Spleen (tissue), 7 donors: ENCODE data around the gene LARP4B.

Experiments
- CTCF ChIP-seq, 11 experiments: fragments of 200-600 bp in 7 of 11; fragments of 450-650 bp in 4 of 11; sonication (generic) in 4 of 11; IDR thresholded peaks in 8 of 11; conservative IDR thresholded peaks in 3 of 11; 1 replicate in 7 of 11; 2 replicates in 4 of 11; pipeline versions ENCODE4 v1.4.0 to v1.8.0; 2016 to 2021; ENCODE audit warnings: antibody characterized with exemption in 11 of 11, inconsistent platforms in 4 of 11, mild to moderate bottlenecking in 1 of 11
- POLR2A ChIP-seq, 3 donors: fragments of 450-650 bp; IDR thresholded peaks; one replicate each; pipeline ENCODE4 v1.5.1; 2017; ENCODE audit warnings: antibody characterized with exemption in 3 of 3, mild to moderate bottlenecking in 1 of 3
- POLR2AphosphoS5 ChIP-seq, 3 donors: sonication (generic); formaldehyde crosslinking; IDR thresholded peaks; one replicate each; pipeline ENCODE4 v1.5.1; 2017; ENCODE audit warnings: antibody characterized with exemption in 3 of 3
- donor health status: DM: no; HTN: no; CAD: no; lungs with moderate emphysema.
- donor health status: DM: no; HTN: no; CAD: no.
- donor health status: DM: no; HTN: no; CAD: no.

- no peak for TF ChIP-seq POLR2A (IDR thresholded peaks at IDR 0.05)
- no peak for TF ChIP-seq CTCF (IDR thresholded peaks at IDR 0.05 in 8 of 11, conservative IDR thresholded peaks at IDR 0.05 in 3 of 11)
- TF ChIP-seq POLR2AphosphoS5 (IDR thresholded peaks at IDR 0.05) = no peak
Measured at GRCh38 chr10:963655-964054, 32.1 kb upstream of the LARP4B start.
